Esophagus muscularis mucosa (tissue), 4 donors: Measurements from ENCODE around the gene ZNF736. TPM values are rescaled to one million over a fixed set of nuclear protein-coding genes. Genes with fewer than 3 reads are reported as not detected.
"Not testable (repeated sequence)": the region's sequence is repeated elsewhere in the genome, so short reads cannot be mapped to it uniquely, and the experiment has no call there.

Source experiments
- DNase-seq: peaks from one replicate; pipeline ENCODE4 v3.0.0-alpha.2; 2017; ENCODE audit errors: extremely low spot score
- H3K27ac ChIP-seq, 4 donors: fragments of 200-600 bp; sonication (generic); replicated peaks in 1 of 4; 1 replicate in 3 of 4; 2 replicates in 1 of 4; pipeline ENCODE4 v1.5.1; 2016 to 2019; ENCODE audit warnings: mild to moderate bottlenecking in 1 of 4
- H3K27me3 ChIP-seq, 4 donors: fragments of 200-600 bp; sonication (generic); one replicate each; pipeline versions ENCODE4 v1.5.1 to v1.6.0; 2016 to 2019
- H3K36me3 ChIP-seq, 4 donors: fragments of 200-600 bp; sonication (generic); one replicate each; pipeline ENCODE4 v1.5.1; 2016 to 2019
- H3K4me1 ChIP-seq, 4 donors: fragments of 200-600 bp; sonication (generic); one replicate each; pipeline ENCODE4 v1.5.1; 2016 to 2019
- H3K4me3 ChIP-seq, 4 donors: fragments of 200-600 bp; sonication (generic); 1 replicate in 2 of 4; 2 replicates in 2 of 4; pipeline ENCODE4 v1.5.1; 2016 to 2019; ENCODE audit warnings: mild to moderate bottlenecking in 4 of 4, moderate library complexity in 1 of 4
- H3K9me3 ChIP-seq, 4 donors: fragments of 200-600 bp; sonication (generic); 1 replicate in 3 of 4; 2 replicates in 1 of 4; pipeline ENCODE4 v1.5.1; 2016 to 2019
- CTCF ChIP-seq, 3 experiments: fragments of 200-600 bp in 2 of 3; fragments of 450-650 bp in 1 of 3; sonication (generic) in 2 of 3; IDR thresholded peaks; one replicate each; pipeline ENCODE4 v1.5.1; 2017 to 2019; ENCODE audit warnings: antibody characterized with exemption in 3 of 3, mild to moderate bottlenecking in 2 of 3, moderate library complexity in 1 of 3
- EP300 ChIP-seq: sonication (generic); formaldehyde crosslinking; IDR thresholded peaks from one replicate; pipeline ENCODE4 v1.6.1; 2017; ENCODE audit warnings: antibody characterized with exemption
- POLR2A ChIP-seq: fragments of 450-650 bp; IDR thresholded peaks from one replicate; pipeline ENCODE4 v1.6.1; 2017; ENCODE audit warnings: antibody characterized with exemption, moderate library complexity, mild to moderate bottlenecking, low read depth
- POLR2AphosphoS5 ChIP-seq, 2 donors: sonication (generic); formaldehyde crosslinking; IDR thresholded peaks; one replicate each; pipeline ENCODE4 v1.6.1; 2017; ENCODE audit warnings: antibody characterized with exemption in 2 of 2
- WGBS: methylation state at CpG from one replicate; pipeline ENCODE4 v1.1.5; 2018; 5-methylcytosine and 5-hydroxymethylcytosine counted together
- intact Hi-C: fragments of 100-400 bp; cut with DNase I; formaldehyde crosslinking; loops from one replicate; pipeline ENCODE4 v1.15.1; 2023
- total RNA-seq, 4 donors: library from RNA; depleted of rRNA; stranded (reverse); fragments of >200 nt; gene quantifications; one replicate each; pipeline versions ENCODE4 v1.1.0 to v1.2.1, GENCODE V29; 2016

Gene ZNF736
- total RNA-seq, 4 donors from 2014 or later, result 4.1 to 10.0 (median 4.7) TPM

- H3K4me3 ChIP-seq, result no peak overlapping the region
- H3K9me3 ChIP-seq, result no peaks in the 10 kb centered on the region
- no peak for DNase-seq
- H3K27me3 ChIP-seq, result no peaks in the 10 kb centered on the region
- no peak for TF ChIP-seq CTCF (IDR thresholded peaks at IDR 0.05)
- TF ChIP-seq EP300, result no peak
- TF ChIP-seq POLR2A, result no peak
- no peak for TF ChIP-seq POLR2AphosphoS5 (IDR thresholded peaks at IDR 0.05)
- intact Hi-C loops, result loop anchor here (10.0 kb wide), 1 partner anchor 252 kb away; the partner anchor contains the start of gene ZNF680
- H3K27ac ChIP-seq, result peak overlapping the region in 3 of 4 donors; percentile 70 to 75 (median 73)
- 44% methylated on average over 2 of the region's 2 CpGs for WGBS
- peaks cover 20 to 31% (median 26%) of the 10 kb centered on the region in 4 donors for H3K4me1 ChIP-seq
- no peaks in the 10 kb centered on the region for H3K36me3 ChIP-seq
Measured at GRCh38 chr7:64312826-64313225, 935 bp upstream of the ZNF736 start.

- peak overlapping the region; percentile 68 to 83 (median 78) for H3K4me3 ChIP-seq
- no peaks in the 10 kb centered on the region for H3K27me3 ChIP-seq
- H3K36me3 ChIP-seq, result no peaks in the 10 kb centered on the region
- TF ChIP-seq EP300, result no peak
- no peak for TF ChIP-seq CTCF (IDR thresholded peaks at IDR 0.05)
- TF ChIP-seq POLR2A, result no peak
- TF ChIP-seq POLR2AphosphoS5 (IDR thresholded peaks at IDR 0.05), result no peak
- peaks cover 17 to 27% (median 24%) of the 10 kb centered on the region in 4 donors for H3K4me1 ChIP-seq
- H3K9me3 ChIP-seq, result no peaks in the 10 kb centered on the region
- H3K27ac ChIP-seq, result peak overlapping the region in 2 of 4 donors; percentile 70 to 73
- DNase-seq, result no peak
- 15% methylated on average over 10 of the region's 10 CpGs for WGBS
- intact Hi-C loops, result loop anchor here (10.0 kb wide), 1 partner anchor 250 kb away; the partner anchor contains the start of gene ZNF680
Measured at GRCh38 chr7:64314566-64314965, 805 bp downstream of the ZNF736 start.

GRCh38 chr7:64316031-64316742 lies 2.4 kb downstream of the ZNF736 start:
- not testable (repeated sequence) for H3K27me3 ChIP-seq, H3K36me3 ChIP-seq, H3K4me3 ChIP-seq, H3K27ac ChIP-seq, DNase-seq, H3K9me3 ChIP-seq
- peaks cover 17 to 27% (median 24%) of the 10 kb centered on the region in 4 donors for H3K4me1 ChIP-seq
- 50% methylated on average over 1 of the region's 1 CpG for WGBS
- intact Hi-C loops, result loop anchor here (10.0 kb wide), 1 partner anchor 249 kb away; the partner anchor contains the start of gene ZNF680

GRCh38 chr7:64320547-64321513 lies 7.1 kb downstream of the ZNF736 start:
- WGBS, result 90% methylated on average over 3 of the region's 3 CpGs
- DNase-seq, result no peak
- intact Hi-C loops, result no loop called here
- Histone ChIP-seq H3K9me3 (no peaks in the 10 kb centered on the region), H3K36me3 (peaks cover 0 to 5% (median 0%) of the 10 kb centered on the region in 4 donors), H3K27ac (no peak overlapping the region), H3K4me1 (peaks cover 0 to 3% (median under 1%) of the 10 kb centered on the region in 4 donors), H3K27me3 (no peaks in the 10 kb centered on the region), H3K4me3 (no peak overlapping the region)
- TF ChIP-seq POLR2AphosphoS5 (IDR thresholded peaks at IDR 0.05), result no peak
- no peak for TF ChIP-seq CTCF (IDR thresholded peaks at IDR 0.05)

GRCh38 chr7:64324166-64324565 lies 10.4 kb downstream of the ZNF736 start:
- H3K36me3 ChIP-seq, H3K9me3 ChIP-seq, H3K4me1 ChIP-seq, intact Hi-C loops, H3K4me3 ChIP-seq, H3K27me3 ChIP-seq, H3K27ac ChIP-seq, DNase-seq: not testable (repeated sequence)
- 87% methylated on average over 3 of the region's 3 CpGs for WGBS

GRCh38 chr7:64348713-64349210 lies 35.0 kb downstream of the ZNF736 start:
- intact Hi-C loops, H3K4me1 ChIP-seq, H3K27me3 ChIP-seq, DNase-seq, H3K4me3 ChIP-seq, H3K27ac ChIP-seq: not testable (repeated sequence)
- H3K36me3 ChIP-seq, result peaks cover 17 to 37% (median 27%) of the 10 kb centered on the region in 4 donors
- peaks cover 21 to 98% (median 94%) of the 10 kb centered on the region in 4 donors for H3K9me3 ChIP-seq
- WGBS, result 100% methylated on average over 3 of the region's 3 CpGs
